ENCODE measurements around the gene CRABP2.

CRABP2 gene

DNA sequence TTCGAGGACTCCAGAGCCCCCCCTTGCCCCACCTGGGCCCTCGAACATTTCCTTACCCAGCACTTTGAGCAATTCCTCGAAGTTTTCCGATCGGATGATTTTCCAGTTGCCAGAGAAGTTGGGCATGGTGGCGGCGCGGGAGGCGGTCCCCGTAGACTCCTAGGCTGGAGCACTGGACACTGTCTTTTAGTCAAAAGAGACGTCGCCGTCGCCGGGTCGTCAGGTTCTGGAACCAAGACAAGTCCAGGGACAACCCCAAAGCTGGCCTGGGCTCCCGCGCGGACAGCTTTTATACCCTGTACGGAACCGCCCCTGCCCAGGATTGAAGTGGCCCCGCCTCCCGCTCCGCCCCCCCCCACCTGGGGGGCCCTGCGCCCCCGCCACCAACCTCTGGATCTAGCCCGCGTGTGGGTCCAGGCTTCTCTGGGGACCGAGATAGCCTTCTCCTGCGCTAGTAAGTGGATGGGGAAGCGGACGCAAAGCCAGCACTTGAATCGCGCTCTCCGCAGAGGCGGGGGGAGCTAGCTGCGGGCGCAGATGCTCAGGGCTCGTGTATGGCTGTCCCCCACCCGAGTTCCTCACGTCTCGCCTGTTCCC is at the start of gene CRABP2:
CRABP2 (minus strand) TSS at position 263 of the 597 bp plus-strand sequence; CDS start at position 126, 137 bp downstream.
- TF ChIP-seq POLR2A (IDR thresholded peaks at IDR 0.05; ENCODE audit: extremely low read depth, insufficient read length), result no peak
- TF ChIP-seq, protein P1, sequence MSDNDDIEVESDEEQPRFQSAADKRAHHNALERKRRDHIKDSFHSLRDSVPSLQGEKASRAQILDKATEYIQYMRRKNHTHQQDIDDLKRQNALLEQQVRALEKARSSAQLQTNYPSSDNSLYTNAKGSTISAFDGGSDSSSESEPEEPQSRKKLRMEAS (IDR thresholded peaks at IDR 0.05; ENCODE audit: low read depth, low read length), result no peak
- TF ChIP-seq, protein P2, sequence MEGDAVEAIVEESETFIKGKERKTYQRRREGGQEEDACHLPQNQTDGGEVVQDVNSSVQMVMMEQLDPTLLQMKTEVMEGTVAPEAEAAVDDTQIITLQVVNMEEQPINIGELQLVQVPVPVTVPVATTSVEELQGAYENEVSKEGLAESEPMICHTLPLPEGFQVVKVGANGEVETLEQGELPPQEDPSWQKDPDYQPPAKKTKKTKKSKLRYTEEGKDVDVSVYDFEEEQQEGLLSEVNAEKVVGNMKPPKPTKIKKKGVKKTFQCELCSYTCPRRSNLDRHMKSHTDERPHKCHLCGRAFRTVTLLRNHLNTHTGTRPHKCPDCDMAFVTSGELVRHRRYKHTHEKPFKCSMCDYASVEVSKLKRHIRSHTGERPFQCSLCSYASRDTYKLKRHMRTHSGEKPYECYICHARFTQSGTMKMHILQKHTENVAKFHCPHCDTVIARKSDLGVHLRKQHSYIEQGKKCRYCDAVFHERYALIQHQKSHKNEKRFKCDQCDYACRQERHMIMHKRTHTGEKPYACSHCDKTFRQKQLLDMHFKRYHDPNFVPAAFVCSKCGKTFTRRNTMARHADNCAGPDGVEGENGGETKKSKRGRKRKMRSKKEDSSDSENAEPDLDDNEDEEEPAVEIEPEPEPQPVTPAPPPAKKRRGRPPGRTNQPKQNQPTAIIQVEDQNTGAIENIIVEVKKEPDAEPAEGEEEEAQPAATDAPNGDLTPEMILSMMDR (IDR thresholded peaks at IDR 0.05; ENCODE audit: low read depth, low read length), result no peak
- TF ChIP-seq MYC (IDR thresholded peaks at IDR 0.05; ENCODE audit: low read depth, low read length), result no peak
- H3K4me3 ChIP-seq (ENCODE audit: low read depth, low read length), result no peak within 1 kb of the TSS
- DNase-seq (ENCODE audit: low read depth), result no peak

DNA sequence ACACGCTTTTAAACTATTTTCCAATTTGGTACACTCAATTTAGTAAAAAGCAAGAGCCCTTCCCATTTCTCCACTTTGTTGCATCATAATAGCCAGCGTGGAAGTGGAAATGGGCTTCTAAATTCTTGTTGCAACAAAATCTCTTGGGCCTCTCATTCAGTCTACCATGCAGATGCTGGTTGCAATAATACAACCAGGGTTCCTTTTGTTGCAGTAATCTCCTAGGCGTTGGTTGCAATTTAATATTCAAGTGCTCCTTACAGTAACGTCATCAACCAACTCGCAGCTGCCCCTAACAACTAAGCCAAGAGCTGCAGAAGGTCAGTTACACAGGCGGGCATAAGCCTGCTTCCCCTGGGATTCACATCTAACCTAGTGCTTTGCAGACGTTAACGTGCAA is 48.8 kb upstream of the CRABP2 start:
- no peak for DNase-seq (ENCODE audit: low read depth)
- no peak overlapping the region for H3K4me3 ChIP-seq (ENCODE audit: low read depth, low read length)
- TF ChIP-seq MYC (IDR thresholded peaks at IDR 0.05; ENCODE audit: low read depth, low read length), result no peak
- TF ChIP-seq, protein P1 (IDR thresholded peaks at IDR 0.05; ENCODE audit: low read depth, low read length), result no peak
- TF ChIP-seq POLR2A (IDR thresholded peaks at IDR 0.05; ENCODE audit: extremely low read depth, insufficient read length), result no peak
- TF ChIP-seq, protein P2 (IDR thresholded peaks at IDR 0.05; ENCODE audit: low read depth, low read length), result no peak

DNA sequence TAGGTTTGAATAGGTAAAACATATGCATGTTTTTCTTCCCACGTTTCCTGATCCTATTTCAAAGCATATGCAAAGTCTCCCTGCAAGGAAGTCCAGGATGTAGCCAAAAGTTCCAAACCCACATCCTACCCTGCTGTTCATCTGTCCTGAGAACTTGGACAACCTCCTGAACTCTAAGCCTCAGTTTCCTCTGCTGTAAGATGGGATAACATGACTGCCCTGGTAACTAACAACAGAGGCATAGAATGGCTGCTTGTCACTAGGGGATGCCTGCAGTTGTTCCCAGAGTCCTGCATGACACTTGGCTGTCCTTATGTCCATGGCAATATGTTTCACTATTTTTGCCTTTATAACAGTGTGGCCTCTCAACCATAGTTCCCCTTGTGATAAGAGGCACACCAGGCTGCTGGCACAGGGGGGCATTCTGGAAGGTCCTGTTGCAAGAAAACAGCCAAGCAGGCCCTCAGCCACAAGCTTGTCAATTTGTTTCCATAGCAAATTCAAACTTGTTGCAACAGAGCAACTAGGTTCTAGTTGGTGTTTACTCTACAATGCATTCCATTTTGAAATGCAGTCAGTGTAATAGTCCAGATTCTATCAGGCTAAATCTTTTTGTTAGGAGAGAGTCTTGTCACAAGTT is 47.6 kb upstream of the CRABP2 start:
- TF ChIP-seq, protein P2 (IDR thresholded peaks at IDR 0.05; ENCODE audit: low read depth, low read length), result no peak
- TF ChIP-seq, protein P1 (IDR thresholded peaks at IDR 0.05; ENCODE audit: low read depth, low read length), result peak; percentile 21; the same call in 1 of the 2 replicates
- H3K4me3 ChIP-seq (ENCODE audit: low read depth, low read length), result peak overlapping the region; percentile 82
- DNase-seq (ENCODE audit: low read depth), result peak; percentile 44

DNA sequence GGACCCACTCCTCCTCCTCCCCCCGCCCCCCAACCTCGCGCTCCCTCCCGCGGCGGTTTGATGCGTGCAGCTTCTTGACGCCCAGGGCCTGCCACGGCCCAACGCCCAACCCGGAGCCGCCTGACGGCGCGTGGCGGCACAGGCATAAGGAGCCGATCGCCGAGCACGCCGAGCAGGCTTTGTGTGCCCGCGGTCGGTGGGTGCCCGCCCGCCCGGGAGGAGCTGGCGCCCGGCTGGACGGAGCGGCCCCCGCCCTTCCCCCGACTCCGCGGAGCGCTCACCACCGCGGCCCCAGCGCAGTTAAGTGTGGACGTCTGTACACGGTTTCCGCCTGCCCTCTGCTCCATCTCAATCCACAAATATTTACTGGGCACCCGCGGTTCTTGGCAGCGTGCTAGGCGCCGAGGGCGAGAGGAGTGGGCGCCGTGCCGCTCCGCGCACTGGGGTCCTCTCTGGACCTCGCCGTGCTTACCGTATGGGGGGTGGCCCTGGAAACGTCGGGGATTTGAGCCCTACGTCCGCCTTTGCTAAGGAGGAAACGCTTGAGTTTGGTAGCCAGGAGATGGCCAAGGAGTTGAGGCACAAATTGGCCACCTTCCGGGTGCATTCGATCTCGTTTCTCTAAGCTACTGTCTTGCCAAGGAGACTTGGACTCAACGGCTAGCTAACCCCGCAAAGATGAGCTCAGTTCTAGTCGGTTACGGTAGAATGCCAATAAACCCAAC is 46.5 kb upstream of the CRABP2 start:
- peak; percentile 99 for DNase-seq (ENCODE audit: low read depth)
- TF ChIP-seq POLR2A (IDR thresholded peaks at IDR 0.05; ENCODE audit: extremely low read depth, insufficient read length) (peak; percentile 69), MYC (IDR thresholded peaks at IDR 0.05; ENCODE audit: low read depth, low read length) (peak; percentile 78; the same call in 1 of the 2 replicates)
- TF ChIP-seq, protein P1 (IDR thresholded peaks at IDR 0.05; ENCODE audit: low read depth, low read length), result peak; percentile 84
- TF ChIP-seq, protein P2 (IDR thresholded peaks at IDR 0.05; ENCODE audit: low read depth, low read length), result no peak
- H3K4me3 ChIP-seq (ENCODE audit: low read depth, low read length), result peak overlapping the region; percentile 99

DNA sequence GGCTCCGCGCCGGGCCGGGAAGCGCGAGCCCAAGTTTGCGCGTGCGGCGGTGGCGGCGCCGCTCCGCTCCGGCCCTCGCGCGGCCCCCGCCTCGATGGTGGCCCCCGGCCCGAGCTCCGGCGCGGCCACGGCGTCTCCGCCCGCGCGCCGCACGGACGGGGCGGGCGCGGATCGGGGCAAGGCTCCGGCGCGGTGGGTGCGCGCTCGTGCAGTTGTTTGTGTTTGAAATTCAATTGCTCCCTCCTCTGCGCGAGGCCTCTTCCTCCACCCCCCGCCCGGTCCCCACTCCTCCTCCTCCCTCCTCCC is 46.0 kb upstream of the CRABP2 start, which contains the start of gene HDGF:
HDGF (minus strand) TSS at position 225 of the 306 bp plus-strand sequence. CDS start 246 bp downstream, outside the sequence.
- H3K4me3 ChIP-seq (ENCODE audit: low read depth, low read length), result peak within 1 kb of the TSS; percentile 99
- no peak for TF ChIP-seq POLR2A (IDR thresholded peaks at IDR 0.05; ENCODE audit: extremely low read depth, insufficient read length)
- TF ChIP-seq, protein P1 (IDR thresholded peaks at IDR 0.05; ENCODE audit: low read depth, low read length), result no peak
- no peak for TF ChIP-seq MYC (IDR thresholded peaks at IDR 0.05; ENCODE audit: low read depth, low read length)
- TF ChIP-seq, protein P2 (IDR thresholded peaks at IDR 0.05; ENCODE audit: low read depth, low read length), result no peak

More for the DNA sequence above, 46.0 kb upstream of the CRABP2 start, which contains the start of gene HDGF:
- DNase-seq (ENCODE audit: low read depth), result no peak
